G401 (cell line): ENCODE results near the gene POMT2. TPM values are rescaled to one million over a fixed set of nuclear protein-coding genes. Genes with fewer than 3 reads are reported as not detected.

ENCODE experiments used
- total RNA-seq: library from RNA; depleted of rRNA; stranded (reverse); fragments of >200 nt; shearing (Covaris generic); gene quantifications from 2 replicates; pipeline ENCODE4 v1.2.3, GENCODE V29; 2014; rRNA removed

The POMT2 gene
- total RNA-seq, 1 experiment from 2014 or later: 27.5 TPM

Other genes starting within 250 kb of the POMT2 start
- 30.5 and 32.2 TPM in 2 replicates for gene CIPC, start 222.6 kb downstream of the POMT2 start, total RNA-seq
- gene ZDHHC22, start 179.1 kb downstream of the POMT2 start, total RNA-seq: 0.25 TPM in 1 of 2 replicates, not detected in the other
- 0.06 TPM in 1 of 2 replicates, not detected in the other for gene TMEM63C, start 139.1 kb downstream of the POMT2 start, total RNA-seq
- gene NGB, start 49.7 kb downstream of the POMT2 start, total RNA-seq: not detected in 2 replicates
- 37.3 and 64.7 TPM in 2 replicates for gene GSTZ1, start 153 bp upstream of the POMT2 start, total RNA-seq
- 5.3 and 6.1 TPM in 2 replicates for gene TMED8, start 56.2 kb upstream of the POMT2 start, total RNA-seq
- gene SAMD15, start 56.5 kb upstream of the POMT2 start, total RNA-seq: 5.8 and 6.6 TPM in 2 replicates
- not detected in 2 replicates for gene NOXRED1, start 102.6 kb upstream of the POMT2 start, total RNA-seq
- 29.0 and 30.2 TPM in 2 replicates for gene VIPAS39, start 136.7 kb upstream of the POMT2 start, total RNA-seq
- 141 and 215 TPM in 2 replicates for gene AHSA1, start 137.2 kb upstream of the POMT2 start, total RNA-seq
- 0.37 and 0.68 TPM in 2 replicates for gene ISM2, start 177.9 kb upstream of the POMT2 start, total RNA-seq